ENCODE measurements around the gene CPOX.

Gene CPOX

DNA sequence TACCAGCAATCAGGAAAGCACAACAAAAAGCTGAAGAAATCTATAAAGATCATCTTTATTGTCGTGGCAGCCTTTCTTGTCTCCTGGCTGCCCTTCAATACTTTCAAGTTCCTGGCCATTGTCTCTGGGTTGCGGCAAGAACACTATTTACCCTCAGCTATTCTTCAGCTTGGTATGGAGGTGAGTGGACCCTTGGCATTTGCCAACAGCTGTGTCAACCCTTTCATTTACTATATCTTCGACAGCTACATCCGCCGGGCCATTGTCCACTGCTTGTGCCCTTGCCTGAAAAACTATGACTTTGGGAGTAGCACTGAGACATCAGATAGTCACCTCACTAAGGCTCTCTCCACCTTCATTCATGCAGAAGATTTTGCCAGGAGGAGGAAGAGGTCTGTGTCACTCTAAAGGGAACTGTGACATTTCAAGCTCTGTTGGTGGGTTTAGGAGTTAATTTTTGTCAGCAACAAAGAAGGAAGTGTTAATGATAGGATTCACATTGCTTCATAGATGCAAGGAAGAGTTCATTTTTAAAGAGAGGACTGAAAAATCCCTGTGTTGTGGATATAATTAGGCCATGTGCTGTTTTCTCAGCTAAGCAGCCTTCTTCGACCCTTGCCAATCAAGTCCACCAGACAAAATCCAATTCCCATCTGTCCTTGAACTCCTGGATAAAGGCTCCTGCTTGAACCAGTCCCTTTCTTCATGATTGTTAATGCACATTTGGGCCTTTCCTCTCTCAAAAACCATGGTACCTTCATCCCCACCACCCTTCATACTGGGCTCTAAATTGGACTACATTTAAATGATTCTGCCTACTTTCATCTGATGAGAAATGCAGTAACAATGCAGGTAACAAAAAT is 60.5 kb downstream of the CPOX start:
- no peak for DNase-seq

DNA sequence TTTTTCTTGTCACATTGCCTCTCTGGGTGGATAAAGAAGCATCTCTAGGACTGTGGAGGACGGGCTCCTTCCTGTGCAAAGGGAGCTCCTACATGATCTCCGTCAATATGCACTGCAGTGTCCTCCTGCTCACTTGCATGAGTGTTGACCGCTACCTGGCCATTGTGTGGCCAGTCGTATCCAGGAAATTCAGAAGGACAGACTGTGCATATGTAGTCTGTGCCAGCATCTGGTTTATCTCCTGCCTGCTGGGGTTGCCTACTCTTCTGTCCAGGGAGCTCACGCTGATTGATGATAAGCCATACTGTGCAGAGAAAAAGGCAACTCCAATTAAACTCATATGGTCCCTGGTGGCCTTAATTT is 61.2 kb downstream of the CPOX start:
- no peak for DNase-seq

DNA sequence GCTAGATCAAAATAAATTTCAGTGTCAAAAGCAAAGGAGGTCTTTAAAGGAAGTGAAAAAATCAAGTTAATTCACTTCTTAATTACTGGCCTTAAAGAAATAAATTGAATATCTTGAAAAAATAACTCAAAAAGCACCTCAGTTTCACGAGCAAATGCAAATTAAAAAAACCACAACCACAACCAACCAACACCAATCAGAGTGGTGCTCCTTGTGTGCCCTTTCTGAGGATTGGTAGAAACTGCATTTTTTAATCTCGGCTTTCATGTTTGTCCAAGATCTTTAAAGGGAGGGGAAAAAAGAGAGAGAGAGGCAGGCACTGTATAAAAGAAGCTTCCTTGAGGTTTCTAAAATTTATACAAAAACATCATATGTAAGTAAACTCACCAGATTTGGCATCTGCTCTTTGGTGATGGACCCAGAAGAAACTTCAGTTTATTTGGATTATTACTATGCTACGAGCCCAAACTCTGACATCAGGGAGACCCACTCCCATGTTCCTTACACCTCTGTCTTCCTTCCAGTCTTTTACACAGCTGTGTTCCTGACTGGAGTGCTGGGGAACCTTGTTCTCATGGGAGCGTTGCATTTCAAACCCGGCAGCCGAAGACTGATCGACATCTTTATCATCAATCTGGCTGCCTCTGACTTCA is 61.7 kb downstream of the CPOX start, which contains the start of gene GPR15:
TSS of gene GPR15 (plus strand) at position 357 of the 653 bp plus-strand sequence. CDS start at position 413, 56 bp downstream.
- DNase-seq = no peak

- DNase-seq = no peak
Measured at GRCh38 chr3:98530676-98531075, 62.7 kb downstream of the CPOX start.

DNA sequence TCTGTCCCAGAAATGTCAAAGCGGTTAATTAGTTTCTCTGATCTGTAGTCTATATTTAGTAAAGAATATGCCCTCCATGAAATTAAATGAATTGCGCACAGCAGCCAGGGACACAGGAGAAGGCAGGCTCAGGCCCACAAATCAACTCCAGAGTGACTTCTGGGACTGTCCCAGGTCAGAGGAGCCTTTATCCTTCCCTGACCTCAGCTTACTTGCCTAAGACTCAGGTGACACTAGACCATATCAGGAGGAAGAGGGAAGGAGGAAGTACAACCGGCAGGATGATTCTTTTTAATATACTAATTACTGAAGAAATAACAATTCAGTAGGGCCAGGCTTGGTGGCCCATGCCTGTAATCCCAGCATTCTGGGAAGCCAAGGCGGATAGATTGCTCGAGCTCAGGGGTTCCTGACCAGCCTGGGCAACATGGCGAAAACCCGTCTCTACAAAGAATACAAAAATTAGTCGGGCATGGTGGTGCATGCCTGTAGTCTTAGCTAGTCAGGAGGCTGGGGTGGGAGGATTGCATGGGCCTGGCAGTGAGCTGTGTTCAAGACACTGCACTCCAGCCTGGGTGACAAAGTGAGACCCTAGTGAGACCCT is 63.5 kb downstream of the CPOX start:
- DNase-seq = no peak

All from NCI-H1436 (cell line).